MM.1S (cell line): ENCODE measurements around the gene RARS1.

Source experiments
- DNase-seq: peaks from one replicate; pipeline ENCODE4 v3.0.0-alpha.2; 2015
- H2AFZ ChIP-seq: fragments of 300-600 bp; sonication (generic); 2 replicates; pipeline ENCODE4 v1.6.0; 2016; ENCODE audit warnings: antibody characterized with exemption, low read length
- H3F3A ChIP-seq: fragments of 300-600 bp; sonication (generic); 2 replicates; pipeline ENCODE4 v1.6.1; 2016; ENCODE audit warnings: mild to moderate bottlenecking, antibody characterized with exemption, low read length, moderate library complexity, mixed read lengths; ENCODE audit not compliant: insufficient read depth
- H3K27ac ChIP-seq: fragments of 300-600 bp; sonication (generic); 2 replicates; pipeline ENCODE4 v1.5.1; 2016; ENCODE audit warnings: mild to moderate bottlenecking, low read length
- H3K27me3 ChIP-seq: fragments of 300-600 bp; sonication (generic); replicated peaks from 2 replicates; pipeline ENCODE4 v1.6.0; 2016; ENCODE audit warnings: low read length; ENCODE audit not compliant: insufficient read depth
- H3K36me3 ChIP-seq: fragments of 300-600 bp; sonication (generic); replicated peaks from 2 replicates; pipeline ENCODE4 v1.6.1; 2016; ENCODE audit warnings: mild to moderate bottlenecking, low read length, mixed read lengths; ENCODE audit not compliant: insufficient read depth
- H3K4me1 ChIP-seq: fragments of 300-600 bp; sonication (generic); 2 replicates; pipeline ENCODE4 v1.6.1; 2016; ENCODE audit warnings: low read length, mixed read lengths
- H3K4me2 ChIP-seq: fragments of 300-600 bp; sonication (generic); 2 replicates; pipeline ENCODE4 v1.6.0; 2016; ENCODE audit warnings: low read depth, low read length
- H3K4me3 ChIP-seq: fragments of 300-600 bp; sonication (generic); 2 replicates; pipeline ENCODE4 v1.5.1; 2016; ENCODE audit warnings: low read length, mixed read lengths
- H3K79me2 ChIP-seq: fragments of 300-600 bp; sonication (generic); 2 replicates; pipeline ENCODE4 v1.6.1; 2016; ENCODE audit warnings: mixed run types, low read length, mixed read lengths
- H3K9ac ChIP-seq: fragments of 300-600 bp; sonication (generic); 2 replicates; pipeline ENCODE4 v1.6.1; 2016; ENCODE audit warnings: low read length, mixed read lengths
- H3K9me2 ChIP-seq: fragments of 300-600 bp; sonication (generic); replicated peaks from 2 replicates; pipeline ENCODE4 v1.6.1; 2016; ENCODE audit warnings: mild to moderate bottlenecking, low read length, mixed read lengths; ENCODE audit not compliant: insufficient read depth
- H3K9me3 ChIP-seq: fragments of 300-600 bp; sonication (generic); replicated peaks from 2 replicates; pipeline ENCODE4 v1.6.1; 2016; ENCODE audit warnings: mild to moderate bottlenecking, low read length, mixed read lengths; ENCODE audit not compliant: insufficient read depth
- H4K20me1 ChIP-seq: fragments of 300-600 bp; sonication (generic); 2 replicates; pipeline ENCODE4 v1.6.1; 2016; ENCODE audit warnings: mild to moderate bottlenecking, low read length, moderate library complexity, mixed read lengths; ENCODE audit not compliant: insufficient read depth
- EZH2 ChIP-seq: fragments of 300-600 bp; sonication (generic); optimal IDR thresholded peaks from 2 replicates; pipeline ENCODE3; 2017; ENCODE audit warnings: low read depth, mild to moderate bottlenecking, antibody characterized with exemption, low read length, mixed read lengths
- EZH2phosphoT487 ChIP-seq: fragments of 300-600 bp; sonication (generic); IDR thresholded peaks from 2 replicates; pipeline ENCODE4 v1.6.1; 2018; ENCODE audit warnings: antibody characterized with exemption, low read length
- TF ChIP-seq, protein P1 (sequence below): fragments of 300-600 bp; sonication (generic); IDR thresholded peaks from 2 replicates; pipeline ENCODE4 v1.5.1; 2016; ENCODE audit warnings: antibody characterized with exemption, low read length, mixed read lengths

RARS1 gene

DNA sequence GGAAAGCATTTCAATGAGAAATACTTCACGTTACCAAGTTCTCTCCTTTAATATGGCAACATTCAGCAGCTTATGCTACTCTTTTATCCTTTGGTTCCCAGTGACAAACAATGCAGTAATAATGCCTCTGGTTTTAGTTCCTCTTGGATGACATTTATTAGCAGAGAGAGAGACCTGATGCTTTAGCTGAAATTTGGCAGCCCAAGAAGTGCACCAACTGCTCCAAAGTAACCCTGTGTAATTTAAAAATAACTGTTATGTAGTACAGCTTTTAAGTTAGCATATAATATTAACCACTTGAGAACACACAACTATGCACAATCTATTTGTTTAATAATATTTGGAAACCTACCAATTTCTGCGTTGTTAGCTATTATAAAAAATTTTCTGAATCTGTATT lies 71.1 kb downstream of the RARS1 start:
- H3K27ac ChIP-seq: no peak overlapping the region
- TF ChIP-seq, protein P1, sequence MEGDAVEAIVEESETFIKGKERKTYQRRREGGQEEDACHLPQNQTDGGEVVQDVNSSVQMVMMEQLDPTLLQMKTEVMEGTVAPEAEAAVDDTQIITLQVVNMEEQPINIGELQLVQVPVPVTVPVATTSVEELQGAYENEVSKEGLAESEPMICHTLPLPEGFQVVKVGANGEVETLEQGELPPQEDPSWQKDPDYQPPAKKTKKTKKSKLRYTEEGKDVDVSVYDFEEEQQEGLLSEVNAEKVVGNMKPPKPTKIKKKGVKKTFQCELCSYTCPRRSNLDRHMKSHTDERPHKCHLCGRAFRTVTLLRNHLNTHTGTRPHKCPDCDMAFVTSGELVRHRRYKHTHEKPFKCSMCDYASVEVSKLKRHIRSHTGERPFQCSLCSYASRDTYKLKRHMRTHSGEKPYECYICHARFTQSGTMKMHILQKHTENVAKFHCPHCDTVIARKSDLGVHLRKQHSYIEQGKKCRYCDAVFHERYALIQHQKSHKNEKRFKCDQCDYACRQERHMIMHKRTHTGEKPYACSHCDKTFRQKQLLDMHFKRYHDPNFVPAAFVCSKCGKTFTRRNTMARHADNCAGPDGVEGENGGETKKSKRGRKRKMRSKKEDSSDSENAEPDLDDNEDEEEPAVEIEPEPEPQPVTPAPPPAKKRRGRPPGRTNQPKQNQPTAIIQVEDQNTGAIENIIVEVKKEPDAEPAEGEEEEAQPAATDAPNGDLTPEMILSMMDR: no peak
- no peak for TF ChIP-seq EZH2
- H3K27me3 ChIP-seq: no peaks in the 10 kb centered on the region
- no peaks in the 10 kb centered on the region for H3K9me3 ChIP-seq
- H3K4me3 ChIP-seq: no peak overlapping the region
- H3K36me3 ChIP-seq: peaks cover 17% of the 10 kb centered on the region; the same call in 1 of the 2 replicates
- H3K79me2 ChIP-seq: no peaks in the 10 kb centered on the region
- no peaks in the 10 kb centered on the region for H3K9me2 ChIP-seq
- H4K20me1 ChIP-seq: no peaks in the 10 kb centered on the region
- H3F3A ChIP-seq: no peaks in the 10 kb centered on the region
- no peak overlapping the region for H3K9ac ChIP-seq
- no peak for DNase-seq
- H3K4me2 ChIP-seq: no peak overlapping the region
- no peaks in the 10 kb centered on the region for H3K4me1 ChIP-seq
- no peak overlapping the region for H2AFZ ChIP-seq

DNA sequence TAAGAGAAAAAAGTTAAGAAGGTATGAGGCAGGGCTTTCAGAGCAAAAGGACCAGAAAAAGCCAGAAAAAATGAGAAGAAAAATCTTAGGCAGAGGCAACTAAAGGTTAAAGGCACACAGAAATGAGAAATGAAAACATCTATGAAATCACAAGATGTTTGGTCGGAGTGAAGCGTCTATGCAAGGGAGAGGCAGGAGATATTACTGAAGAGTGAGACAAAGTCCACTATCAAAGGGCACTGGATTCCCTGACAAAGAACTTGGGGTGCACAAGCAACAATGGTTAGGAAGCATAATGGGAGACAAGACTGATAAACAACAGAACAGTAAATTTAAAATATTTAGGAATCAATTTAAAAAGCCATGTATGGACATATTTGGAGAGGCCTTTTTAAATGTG lies 76.0 kb downstream of the RARS1 start:
- Histone ChIP-seq H3K9me2 (no peaks in the 10 kb centered on the region), H3K27ac (no peak overlapping the region), H3K9ac (no peak overlapping the region), H3K4me2 (no peak overlapping the region), H3K4me1 (no peaks in the 10 kb centered on the region), H3K27me3 (no peaks in the 10 kb centered on the region), H2AFZ (no peak overlapping the region), H3K4me3 (no peak overlapping the region), H3K36me3 (peaks cover 13% of the 10 kb centered on the region; the same call in 1 of the 2 replicates), H3K79me2 (peaks cover 24% of the 10 kb centered on the region), H3F3A (no peaks in the 10 kb centered on the region), H4K20me1 (no peaks in the 10 kb centered on the region), H3K9me3 (no peaks in the 10 kb centered on the region)
- TF ChIP-seq EZH2 (no peak), EZH2phosphoT487 (no peak)
- TF ChIP-seq, protein P1: no peak
- no peak for DNase-seq

DNA sequence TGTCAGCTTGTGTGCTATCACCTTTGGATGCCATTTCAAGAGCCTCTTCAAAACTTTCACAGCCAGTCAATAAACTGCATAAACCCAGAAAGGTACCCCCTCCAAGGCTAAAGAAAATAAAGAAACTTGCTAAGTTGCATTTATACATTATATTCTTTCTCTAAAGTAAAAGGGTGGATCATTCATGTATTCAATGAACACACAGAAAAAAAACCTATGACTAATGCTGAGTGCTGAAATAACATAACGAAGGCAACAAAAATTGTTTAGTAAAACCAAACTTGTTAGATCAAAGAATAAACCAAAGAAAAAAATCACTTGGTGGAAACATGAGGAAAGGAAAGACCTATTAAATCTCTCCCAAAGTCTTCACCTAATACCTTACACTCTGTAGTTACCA lies 77.7 kb downstream of the RARS1 start:
- TF ChIP-seq EZH2: no peak
- TF ChIP-seq, protein P1: no peak
- TF ChIP-seq EZH2phosphoT487: no peak
- Histone ChIP-seq H3K4me1 (no peaks in the 10 kb centered on the region), H3K36me3 (peaks cover 21% of the 10 kb centered on the region), H2AFZ (no peak overlapping the region), H3K9ac (no peak overlapping the region), H3K9me3 (no peaks in the 10 kb centered on the region), H3K4me3 (no peak overlapping the region), H3K4me2 (no peak overlapping the region), H4K20me1 (no peaks in the 10 kb centered on the region), H3K9me2 (no peaks in the 10 kb centered on the region), H3K27me3 (no peaks in the 10 kb centered on the region), H3K27ac (no peak overlapping the region), H3K79me2 (peaks cover 38% of the 10 kb centered on the region), H3F3A (no peaks in the 10 kb centered on the region)
- DNase-seq: no peak
